Inferior parietal cortex (tissue), 1 donor: Measurements from ENCODE around the gene TXNDC16.
"Not testable (repeated sequence)": the region's sequence is repeated elsewhere in the genome, so short reads cannot be mapped to it uniquely, and the experiment has no call there.

Source experiments
- DNase-seq: peaks from one replicate; pipeline ENCODE4 v3.0.0-alpha.2; 2016; ENCODE audit errors: extremely low spot score

Gene TXNDC16

GRCh38 chr14:52538623-52539022 lies 13.7 kb downstream of the TXNDC16 start:
- DNase-seq = no peak

GRCh38 chr14:52536269-52536668 lies 16.0 kb downstream of the TXNDC16 start:
- DNase-seq = no peak

- no peak for DNase-seq
Observed at GRCh38 chr14:52531481-52531880, 20.8 kb downstream of the TXNDC16 start.

GRCh38 chr14:52527052-52527451 lies 25.3 kb downstream of the TXNDC16 start:
- DNase-seq = no peak

- DNase-seq = no peak
Observed at GRCh38 chr14:52522581-52523345, 29.5 kb downstream of the TXNDC16 start.

- no peak for DNase-seq
Observed at GRCh38 chr14:52522033-52522432, 30.3 kb downstream of the TXNDC16 start.

- no peak for DNase-seq
Observed at GRCh38 chr14:52514046-52514811, 38.1 kb downstream of the TXNDC16 start.

- no peak for DNase-seq
Observed at GRCh38 chr14:52513249-52513648, 39.1 kb downstream of the TXNDC16 start.

- no peak for DNase-seq
Observed at GRCh38 chr14:52494444-52494843, 57.9 kb downstream of the TXNDC16 start.

GRCh38 chr14:52485350-52485960 lies 66.8 kb downstream of the TXNDC16 start:
- DNase-seq = no peak

- no peak for DNase-seq
Observed at GRCh38 chr14:52481864-52482263, 70.4 kb downstream of the TXNDC16 start.

- peak; percentile 54 for DNase-seq
Observed at GRCh38 chr14:52473557-52473956, 78.7 kb downstream of the TXNDC16 start.

- DNase-seq = no peak
Observed at GRCh38 chr14:52472728-52473127, 79.6 kb downstream of the TXNDC16 start.

GRCh38 chr14:52472251-52472650 lies 80.1 kb downstream of the TXNDC16 start:
- not testable (repeated sequence) for DNase-seq

- no peak for DNase-seq
Observed at GRCh38 chr14:52467515-52468266, 84.6 kb downstream of the TXNDC16 start.

- DNase-seq = no peak
Observed at GRCh38 chr14:52464175-52464574, 88.1 kb downstream of the TXNDC16 start.

- no peak for DNase-seq
Observed at GRCh38 chr14:52463375-52463774, 88.9 kb downstream of the TXNDC16 start.

- DNase-seq = no peak
Observed at GRCh38 chr14:52461721-52462120, 90.6 kb downstream of the TXNDC16 start.

- no peak for DNase-seq
Observed at GRCh38 chr14:52458721-52459085, 93.6 kb downstream of the TXNDC16 start.

GRCh38 chr14:52457411-52457810 lies 94.9 kb downstream of the TXNDC16 start:
- DNase-seq = no peak

- no peak for DNase-seq
Observed at GRCh38 chr14:52455291-52456088, 96.8 kb downstream of the TXNDC16 start.
